IPS-18a (cell line): ENCODE measurements around the gene XG.
A peak's percentile ranks its signal among the peaks of the same experiment; 100 is the strongest.
"Not testable (repeated sequence)": the region's sequence is repeated elsewhere in the genome, so short reads cannot be mapped to it uniquely, and the experiment has no call there.

Source experiments
- H3K27ac ChIP-seq: one replicate; pipeline ENCODE4 v1.5.1; 2013; ENCODE audit warnings: low read length
- H3K27me3 ChIP-seq: one replicate; pipeline ENCODE4 v1.6.1; 2013; ENCODE audit warnings: mild to moderate bottlenecking, low read length; ENCODE audit not compliant: control insufficient read depth, insufficient read depth
- H3K36me3 ChIP-seq: one replicate; pipeline ENCODE4 v1.6.1; 2013; ENCODE audit warnings: low read depth, low read length; ENCODE audit not compliant: control insufficient read depth
- H3K4me1 ChIP-seq: one replicate; pipeline ENCODE4 v1.6.1; 2013; ENCODE audit warnings: low read depth, low read length; ENCODE audit not compliant: control insufficient read depth
- H3K4me3 ChIP-seq: one replicate; pipeline ENCODE4 v1.5.1; 2013; ENCODE audit warnings: low read length
- H3K9ac ChIP-seq: one replicate; pipeline ENCODE4 v1.6.1; 2013; ENCODE audit warnings: mild to moderate bottlenecking, low read length, moderate library complexity
- H3K9me3 ChIP-seq: one replicate; pipeline ENCODE4 v1.6.1; 2013; ENCODE audit warnings: low read depth, low read length; ENCODE audit not compliant: control insufficient read depth

The XG gene

DNA sequence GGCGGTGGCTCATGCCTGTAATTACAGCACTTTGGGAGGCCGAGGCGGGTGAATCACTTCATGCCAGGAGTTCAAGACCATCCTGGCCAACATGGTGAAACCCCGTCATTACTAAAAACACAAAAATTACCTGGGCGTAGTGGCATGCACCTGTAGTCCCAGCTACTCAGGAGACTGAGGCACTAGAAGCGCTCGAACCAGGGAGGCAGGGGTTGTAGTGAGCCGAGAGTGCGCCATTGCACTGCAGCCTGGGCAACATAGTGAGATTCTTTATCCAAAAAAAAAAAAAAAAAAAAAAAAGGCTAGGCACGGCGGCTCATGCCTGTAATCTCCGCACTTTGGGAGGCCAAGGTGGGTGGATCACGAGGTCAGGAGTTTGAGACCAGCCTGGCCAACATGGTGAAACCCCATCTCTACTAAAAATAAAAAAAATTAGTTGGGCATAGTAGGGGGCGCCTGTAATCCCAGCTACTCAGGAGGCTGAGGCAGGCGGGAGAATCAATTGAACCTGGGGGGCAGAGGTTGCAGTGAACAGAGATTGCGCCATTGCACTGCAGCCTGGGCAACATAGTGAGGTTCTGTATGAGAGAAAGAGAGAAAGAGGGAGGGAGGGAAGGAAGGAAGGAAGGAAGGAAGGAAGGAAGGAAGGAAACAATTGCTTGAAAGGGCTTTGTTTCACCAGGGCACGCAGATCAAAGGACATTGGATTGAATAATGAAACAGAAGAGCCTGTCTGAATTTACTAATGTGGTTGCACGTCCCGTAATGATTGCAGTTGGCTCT lies 13.1 kb downstream of the XG start:
- H3K4me1 ChIP-seq, H3K36me3 ChIP-seq, H3K4me3 ChIP-seq, H3K27me3 ChIP-seq, H3K9me3 ChIP-seq, H3K9ac ChIP-seq, H3K27ac ChIP-seq: not testable (repeated sequence)

- Histone ChIP-seq H3K9me3 (no peaks in the 10 kb centered on the region), H3K9ac (no peak overlapping the region), H3K36me3 (no peaks in the 10 kb centered on the region), H3K27me3 (no peaks in the 10 kb centered on the region), H3K4me3 (no peak overlapping the region), H3K4me1 (peaks cover 4% of the 10 kb centered on the region), H3K27ac (no peak overlapping the region)
Measured at GRCh38 chrX:2765549-2765830, 13.7 kb downstream of the XG start.

GRCh38 chrX:2766906-2767305 lies 15.1 kb downstream of the XG start:
- Histone ChIP-seq H3K9me3 (no peaks in the 10 kb centered on the region), H3K4me3 (no peak overlapping the region), H3K27ac (no peak overlapping the region), H3K36me3 (no peaks in the 10 kb centered on the region), H3K27me3 (no peaks in the 10 kb centered on the region), H3K4me1 (peaks cover 4% of the 10 kb centered on the region), H3K9ac (no peak overlapping the region)

DNA sequence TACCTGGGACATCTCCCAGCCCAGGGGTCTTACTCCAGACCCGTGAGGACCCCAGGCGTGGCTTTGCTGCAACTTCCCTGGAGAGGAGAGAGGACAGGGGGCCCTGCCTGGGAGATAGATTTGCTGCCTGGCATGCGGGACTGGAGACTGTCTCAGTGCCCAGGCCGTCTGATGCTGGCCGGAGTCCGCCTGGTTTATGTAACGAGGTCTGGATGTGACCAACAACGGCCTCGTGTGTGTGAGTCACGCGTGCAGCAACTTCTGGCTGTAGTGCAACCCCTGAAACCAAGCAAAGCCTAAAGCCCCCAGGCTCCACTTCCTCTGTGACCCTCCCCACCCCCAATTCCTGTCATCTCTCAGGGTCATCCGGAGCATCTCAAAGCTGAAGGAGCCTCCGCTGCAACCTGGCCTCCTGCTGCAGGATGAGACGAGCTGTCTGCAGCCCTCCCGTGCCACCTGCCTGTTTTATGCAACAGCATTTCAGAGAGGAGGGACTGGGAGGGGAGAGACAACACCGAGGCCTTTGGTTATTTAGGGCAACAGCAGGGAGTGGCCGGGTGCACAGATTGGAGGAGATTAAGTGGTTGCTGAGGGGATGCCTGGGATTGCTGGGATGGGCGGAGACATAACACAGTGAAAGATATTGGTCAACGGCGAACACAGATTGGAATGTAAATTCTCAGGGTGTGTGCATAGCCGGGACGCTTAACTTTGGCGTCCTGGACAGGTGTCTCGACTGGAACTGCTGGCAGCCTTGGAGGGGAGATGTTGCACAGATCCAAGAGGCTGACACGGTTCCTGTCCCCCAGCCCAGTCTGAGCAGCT lies 16.0 kb downstream of the XG start:
- Histone ChIP-seq H3K4me3 (no peak overlapping the region), H3K4me1 (peaks cover 4% of the 10 kb centered on the region), H3K27ac (no peak overlapping the region), H3K36me3 (no peaks in the 10 kb centered on the region), H3K9me3 (no peaks in the 10 kb centered on the region), H3K9ac (no peak overlapping the region), H3K27me3 (no peaks in the 10 kb centered on the region)

DNA sequence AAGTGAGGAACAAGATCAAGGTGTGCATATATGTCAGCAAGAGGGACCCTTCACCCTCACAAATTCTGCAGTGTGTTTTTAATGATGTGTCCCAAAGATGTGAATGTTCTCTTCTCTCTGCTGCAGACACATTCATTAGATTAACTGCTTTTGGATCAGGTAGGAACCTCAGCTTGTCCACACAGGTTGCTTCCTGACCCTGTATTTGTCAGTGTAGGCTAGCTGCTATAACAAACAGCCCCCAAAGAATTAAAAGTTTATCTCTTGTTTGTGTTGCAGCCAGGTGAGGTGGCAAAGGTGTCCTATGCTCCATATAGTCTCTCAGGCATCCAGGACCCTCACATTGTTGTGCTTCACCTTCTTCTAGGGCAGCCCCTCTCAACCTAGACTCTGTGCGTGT lies 17.8 kb downstream of the XG start:
- Histone ChIP-seq H3K9ac (no peak overlapping the region), H3K36me3 (no peaks in the 10 kb centered on the region), H3K4me3 (no peak overlapping the region), H3K9me3 (no peaks in the 10 kb centered on the region), H3K27me3 (no peaks in the 10 kb centered on the region), H3K4me1 (peaks cover 4% of the 10 kb centered on the region), H3K27ac (no peak overlapping the region)

GRCh38 chrX:2773166-2774055 lies 21.6 kb downstream of the XG start:
- not testable (repeated sequence) for H3K9ac ChIP-seq, H3K36me3 ChIP-seq, H3K4me1 ChIP-seq, H3K4me3 ChIP-seq, H3K9me3 ChIP-seq, H3K27me3 ChIP-seq, H3K27ac ChIP-seq

- peaks cover 4% of the 10 kb centered on the region for H3K4me1 ChIP-seq
- no peak overlapping the region for H3K9ac ChIP-seq
- H3K27ac ChIP-seq: no peak overlapping the region
- H3K27me3 ChIP-seq: no peaks in the 10 kb centered on the region
- no peaks in the 10 kb centered on the region for H3K36me3 ChIP-seq
- no peaks in the 10 kb centered on the region for H3K9me3 ChIP-seq
- no peak overlapping the region for H3K4me3 ChIP-seq
Measured at GRCh38 chrX:2774057-2774456, 22.2 kb downstream of the XG start.

DNA sequence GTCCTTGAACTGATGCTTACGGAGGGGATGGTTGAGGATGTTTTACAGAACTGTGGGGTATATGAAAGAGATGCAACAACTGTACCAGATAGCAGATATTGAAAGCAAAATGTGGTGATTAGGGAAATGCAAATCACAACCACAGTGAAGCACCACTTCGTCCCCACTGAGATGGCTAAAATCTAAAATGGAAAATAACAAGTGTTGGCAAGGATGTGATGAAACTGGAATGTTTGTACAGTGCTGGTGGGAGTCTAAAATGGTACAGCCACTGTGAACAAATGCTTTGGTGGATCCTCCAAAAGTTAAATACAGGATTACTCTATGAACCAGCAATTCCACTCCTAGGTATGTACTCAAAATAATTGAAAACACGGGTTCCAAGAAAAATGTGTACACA lies 22.9 kb downstream of the XG start:
- no peaks in the 10 kb centered on the region for H3K36me3 ChIP-seq
- no peaks in the 10 kb centered on the region for H3K27me3 ChIP-seq
- no peak overlapping the region for H3K4me3 ChIP-seq
- no peaks in the 10 kb centered on the region for H3K9me3 ChIP-seq
- peaks cover 4% of the 10 kb centered on the region for H3K4me1 ChIP-seq
- no peak overlapping the region for H3K9ac ChIP-seq
- no peak overlapping the region for H3K27ac ChIP-seq

DNA sequence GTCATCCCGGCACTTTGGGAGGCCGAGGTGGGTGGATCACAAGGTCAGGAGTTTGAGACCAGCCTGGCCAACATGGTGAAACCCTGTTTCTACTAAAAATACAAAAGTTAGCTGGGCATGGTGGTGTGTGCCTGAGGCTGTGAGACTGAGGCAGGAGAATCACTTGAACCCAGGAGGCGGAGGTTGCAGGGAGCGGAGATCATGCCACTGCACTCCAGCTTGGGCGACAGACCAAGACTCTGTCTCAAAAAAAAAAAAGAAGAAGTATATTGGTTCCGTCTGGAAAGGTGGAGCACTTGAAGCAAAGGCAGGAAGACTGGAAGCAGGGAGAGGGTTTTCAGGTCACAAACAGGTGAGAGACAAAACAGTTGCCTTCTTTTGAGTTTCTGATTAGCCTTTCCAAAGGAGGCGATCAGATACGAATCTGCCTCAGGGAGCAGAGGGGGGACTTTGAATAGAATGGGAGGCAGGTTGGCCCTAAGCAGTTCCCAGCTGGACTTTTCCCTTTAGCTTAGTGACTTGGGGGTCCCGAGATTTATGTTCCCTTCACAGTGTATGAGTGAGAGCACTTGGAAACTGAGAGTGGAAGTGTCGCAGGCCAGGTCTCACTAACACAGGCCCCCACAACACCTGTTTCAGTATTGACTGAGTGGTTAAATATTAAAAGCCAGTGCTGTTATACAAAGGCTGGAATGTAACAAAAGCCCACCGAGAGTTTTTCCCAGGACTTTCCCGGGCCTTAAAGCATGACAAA lies 28.8 kb downstream of the XG start:
- Histone ChIP-seq H3K4me3 (peak overlapping the region; percentile 7), H3K9ac (peak overlapping the region; percentile 8), H3K27ac (peak overlapping the region; percentile 77), H3K4me1 (peaks cover 38% of the 10 kb centered on the region)
- H3K27me3 ChIP-seq, H3K36me3 ChIP-seq, H3K9me3 ChIP-seq: not testable (repeated sequence)

- Histone ChIP-seq H3K27me3 (no peaks in the 10 kb centered on the region), H3K9me3 (no peaks in the 10 kb centered on the region), H3K4me3 (peak overlapping the region; percentile 7), H3K27ac (peak overlapping the region; percentile 77), H3K4me1 (peaks cover 38% of the 10 kb centered on the region), H3K9ac (peak overlapping the region; percentile 8), H3K36me3 (no peaks in the 10 kb centered on the region)
Measured at GRCh38 chrX:2781226-2781571, 29.4 kb downstream of the XG start.

DNA sequence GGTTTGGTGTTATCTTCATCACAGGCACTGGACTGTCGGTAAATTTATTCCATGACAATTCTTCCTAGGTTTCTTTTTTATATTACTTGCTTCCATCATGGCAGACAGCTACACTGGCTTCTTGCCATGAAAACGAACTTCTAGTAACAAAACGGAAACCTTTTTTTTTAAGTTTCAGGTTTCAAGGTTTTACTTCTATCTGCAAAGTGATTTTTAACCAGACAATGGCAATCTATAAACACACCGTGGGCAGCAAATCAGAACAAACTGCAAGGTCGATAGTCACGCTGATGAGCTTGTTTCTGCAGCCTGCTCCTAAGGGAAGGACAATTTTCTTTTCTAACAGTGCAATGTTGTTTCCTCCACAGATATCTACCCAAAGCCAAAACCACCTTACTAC lies 29.9 kb downstream of the XG start:
- H3K4me1 ChIP-seq: peaks cover 38% of the 10 kb centered on the region
- H3K9ac ChIP-seq: no peak overlapping the region
- no peak overlapping the region for H3K4me3 ChIP-seq
- H3K9me3 ChIP-seq: no peaks in the 10 kb centered on the region
- H3K27ac ChIP-seq: no peak overlapping the region
- no peaks in the 10 kb centered on the region for H3K36me3 ChIP-seq
- H3K27me3 ChIP-seq: no peaks in the 10 kb centered on the region
